ENCODE results near the gene GNPTG.

The GNPTG gene

DNA sequence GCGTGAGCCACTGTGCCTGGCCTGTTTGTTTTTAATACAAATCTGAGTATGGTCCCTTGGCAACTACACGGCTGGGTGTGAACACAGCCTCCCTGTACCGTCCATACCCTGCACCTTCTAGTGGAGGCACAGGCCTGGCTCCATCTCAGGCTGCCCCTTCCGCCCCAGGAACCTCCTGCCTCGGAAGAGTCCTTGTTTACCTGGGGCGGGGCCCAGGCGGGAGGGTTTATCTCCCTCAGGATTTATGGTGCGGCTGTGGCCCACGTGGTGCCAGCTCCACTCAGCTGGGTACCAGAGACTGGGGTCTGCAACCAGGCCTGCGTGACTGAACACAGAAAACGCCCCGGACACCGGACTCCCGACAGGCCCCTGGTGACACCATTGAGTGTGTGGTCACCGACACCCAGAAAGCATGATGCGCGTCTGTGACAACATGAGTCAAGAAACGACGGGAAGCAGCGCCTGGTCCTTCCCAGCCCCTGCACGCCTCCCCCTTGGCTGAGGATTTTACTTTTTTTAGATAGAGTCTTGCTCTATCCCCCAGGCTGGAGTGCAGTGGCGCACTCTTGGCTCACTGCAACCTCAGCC, 43.8 kb downstream of the GNPTG start:
- DNase-seq (ENCODE audit: extremely low read depth, low read depth): no peak
- TF ChIP-seq, protein P1, sequence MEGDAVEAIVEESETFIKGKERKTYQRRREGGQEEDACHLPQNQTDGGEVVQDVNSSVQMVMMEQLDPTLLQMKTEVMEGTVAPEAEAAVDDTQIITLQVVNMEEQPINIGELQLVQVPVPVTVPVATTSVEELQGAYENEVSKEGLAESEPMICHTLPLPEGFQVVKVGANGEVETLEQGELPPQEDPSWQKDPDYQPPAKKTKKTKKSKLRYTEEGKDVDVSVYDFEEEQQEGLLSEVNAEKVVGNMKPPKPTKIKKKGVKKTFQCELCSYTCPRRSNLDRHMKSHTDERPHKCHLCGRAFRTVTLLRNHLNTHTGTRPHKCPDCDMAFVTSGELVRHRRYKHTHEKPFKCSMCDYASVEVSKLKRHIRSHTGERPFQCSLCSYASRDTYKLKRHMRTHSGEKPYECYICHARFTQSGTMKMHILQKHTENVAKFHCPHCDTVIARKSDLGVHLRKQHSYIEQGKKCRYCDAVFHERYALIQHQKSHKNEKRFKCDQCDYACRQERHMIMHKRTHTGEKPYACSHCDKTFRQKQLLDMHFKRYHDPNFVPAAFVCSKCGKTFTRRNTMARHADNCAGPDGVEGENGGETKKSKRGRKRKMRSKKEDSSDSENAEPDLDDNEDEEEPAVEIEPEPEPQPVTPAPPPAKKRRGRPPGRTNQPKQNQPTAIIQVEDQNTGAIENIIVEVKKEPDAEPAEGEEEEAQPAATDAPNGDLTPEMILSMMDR (IDR thresholded peaks at IDR 0.05; ENCODE audit: low read depth, low read length): no peak

DNA sequence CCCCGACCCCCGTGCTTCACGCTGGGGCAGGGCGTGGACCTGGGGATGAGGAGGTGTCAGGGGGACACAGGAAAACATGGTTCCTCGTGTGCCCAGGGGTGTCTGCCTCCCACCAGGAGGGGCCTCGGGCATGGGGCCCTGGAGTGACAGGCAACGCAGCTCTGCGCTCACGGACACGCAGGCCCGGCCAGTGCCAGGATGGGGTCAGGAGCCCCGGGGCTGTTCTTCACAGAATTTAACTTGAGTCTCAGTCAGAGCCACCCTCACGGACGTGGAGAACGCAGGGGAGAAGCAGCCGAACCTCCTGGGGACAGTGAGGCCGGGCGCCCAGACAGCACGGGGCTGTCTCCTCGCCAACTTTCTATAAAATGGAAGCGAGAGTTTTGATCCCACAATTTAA, 46.0 kb downstream of the GNPTG start:
- no peak for DNase-seq (ENCODE audit: extremely low read depth, low read depth)
- TF ChIP-seq, protein P1 (IDR thresholded peaks at IDR 0.05; ENCODE audit: low read depth, low read length): no peak

DNA sequence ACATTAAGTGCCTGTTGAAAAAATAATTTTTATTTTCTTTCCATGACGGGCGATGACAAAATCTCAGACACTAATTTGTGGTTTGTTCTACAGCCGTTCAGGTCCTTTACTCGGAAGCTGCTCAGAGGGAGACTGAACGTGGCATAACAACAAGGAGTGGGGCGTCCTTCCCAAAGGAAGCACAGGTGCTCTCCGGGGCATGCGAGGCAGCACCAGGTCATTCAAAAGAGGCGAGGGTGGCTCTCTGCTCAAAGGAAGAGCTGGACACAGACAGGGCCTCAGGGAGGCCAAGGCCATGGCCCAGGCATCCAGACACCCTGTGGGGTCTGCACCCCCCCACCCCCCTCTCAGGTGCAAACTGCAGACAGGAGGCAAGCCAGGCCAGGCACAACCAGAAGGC, 46.6 kb downstream of the GNPTG start:
- DNase-seq (ENCODE audit: extremely low read depth, low read depth): no peak
- TF ChIP-seq, protein P1 (IDR thresholded peaks at IDR 0.05; ENCODE audit: low read depth, low read length): no peak

DNA sequence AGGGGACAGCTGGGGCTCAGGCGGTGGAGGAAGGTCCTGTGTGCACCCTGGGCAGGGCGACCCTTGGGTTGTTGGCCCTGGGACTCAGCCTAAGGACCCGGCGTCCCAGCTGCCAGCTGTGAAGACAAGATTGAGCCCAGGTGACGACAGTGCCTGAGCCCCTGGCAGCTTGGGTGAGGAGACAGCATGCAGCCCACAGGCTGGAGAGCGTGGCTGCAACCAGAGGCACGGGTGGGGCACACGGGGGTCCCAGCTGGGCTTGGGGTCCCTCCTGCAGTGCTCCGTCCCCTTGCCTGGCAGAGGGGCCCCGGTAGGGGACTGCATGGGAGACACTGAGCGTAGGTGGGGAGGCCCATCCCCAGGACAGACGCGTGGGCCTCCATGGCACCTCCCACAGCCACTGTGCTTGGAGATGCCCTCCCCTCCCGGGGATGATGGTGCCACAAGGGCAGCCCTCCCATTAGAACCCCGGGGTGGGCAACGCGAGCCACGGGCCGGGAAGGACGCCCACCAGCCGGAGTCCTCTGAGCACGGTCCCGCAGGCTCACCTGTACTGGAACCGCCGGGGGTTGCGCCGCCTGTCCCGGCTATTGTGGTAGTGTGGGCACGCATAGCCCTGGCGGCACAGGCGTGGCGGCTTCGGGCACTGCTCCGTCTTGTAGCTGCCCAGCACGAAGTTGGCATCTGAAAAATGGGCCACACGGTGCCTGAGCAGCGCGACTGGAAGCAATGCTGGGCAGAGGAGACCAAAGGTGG, 47.3 kb downstream of the GNPTG start:
- TF ChIP-seq, protein P1 (IDR thresholded peaks at IDR 0.05; ENCODE audit: low read depth, low read length): no peak
- DNase-seq (ENCODE audit: extremely low read depth, low read depth): no peak

DNA sequence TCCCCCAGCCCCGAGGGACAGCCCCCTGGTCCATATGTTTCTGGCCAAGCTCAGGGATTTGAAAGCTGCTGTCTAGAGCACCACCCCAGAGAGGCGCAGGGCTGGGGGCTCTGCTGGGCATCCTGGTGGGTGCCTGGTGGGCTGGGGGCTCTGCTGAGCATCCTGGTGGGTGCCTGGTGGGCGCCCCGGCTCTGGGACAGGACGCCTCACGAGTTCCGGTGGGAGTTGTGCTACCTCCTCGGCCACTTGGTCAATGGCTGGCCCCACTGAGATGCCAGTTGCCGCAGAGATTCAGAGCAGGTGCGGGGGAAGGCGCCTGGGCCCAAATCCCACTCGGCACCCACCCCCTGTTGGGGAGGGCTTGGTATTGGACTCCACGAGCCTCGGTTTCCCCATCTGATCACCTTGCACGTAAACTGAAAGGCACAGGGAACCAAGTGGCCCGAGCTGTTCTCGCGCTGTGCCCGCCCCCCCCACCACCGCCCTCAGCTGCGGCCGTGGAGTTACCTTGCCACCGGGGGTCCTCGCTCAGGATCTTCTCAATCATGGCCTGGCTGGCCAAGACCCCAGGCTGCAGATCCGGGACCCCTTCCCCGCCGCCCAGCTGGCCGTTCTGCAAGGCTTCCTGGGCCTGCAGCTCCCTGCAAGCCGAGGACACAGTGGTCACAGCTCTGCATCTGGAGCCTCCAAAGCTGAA, 49.5 kb downstream of the GNPTG start:
- TF ChIP-seq, protein P1 (IDR thresholded peaks at IDR 0.05; ENCODE audit: low read depth, low read length): no peak
- no peak for DNase-seq (ENCODE audit: extremely low read depth, low read depth)

DNA sequence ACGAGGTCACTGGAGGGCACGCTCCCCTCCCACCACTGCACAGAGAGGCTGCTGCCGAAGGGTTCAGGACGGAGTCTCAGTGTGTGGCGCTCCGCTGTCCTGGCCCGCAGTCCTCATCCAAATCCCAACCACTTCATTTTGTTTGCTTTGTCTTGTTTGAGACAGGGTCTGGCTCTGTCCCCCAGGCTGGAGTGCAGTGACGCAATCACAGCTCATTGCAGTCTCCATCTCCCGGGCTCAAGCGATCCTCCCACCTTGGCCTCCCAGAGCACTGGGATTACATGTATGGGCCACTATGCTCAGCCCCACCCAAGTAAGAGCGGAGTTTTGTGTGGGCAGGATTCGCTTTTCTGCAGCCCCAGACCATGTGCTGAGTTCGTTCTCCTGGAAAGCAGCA, 50.0 kb downstream of the GNPTG start:
- TF ChIP-seq, protein P1 (IDR thresholded peaks at IDR 0.05; ENCODE audit: low read depth, low read length): no peak
- DNase-seq (ENCODE audit: extremely low read depth, low read depth): no peak

DNA sequence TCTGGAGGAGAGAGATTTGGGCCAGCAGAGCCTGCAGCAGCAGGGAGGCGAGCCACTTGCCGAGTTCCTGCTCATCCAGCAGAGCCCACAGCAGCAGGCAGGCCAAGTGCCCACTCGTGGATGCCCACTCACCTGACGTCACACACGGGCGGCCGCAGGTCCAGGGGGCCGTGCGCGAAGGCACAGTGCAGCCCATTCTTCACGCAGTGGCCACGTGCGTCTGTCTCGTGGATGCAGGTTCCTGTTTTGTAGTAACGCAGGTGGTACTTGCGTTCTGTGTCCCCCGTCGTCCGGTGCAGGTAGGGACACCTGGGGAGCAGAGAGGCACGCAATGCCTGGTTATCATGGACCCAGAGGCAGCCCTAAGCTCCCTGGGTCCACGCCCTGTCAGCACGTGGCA, 51.3 kb downstream of the GNPTG start:
- no peak for DNase-seq (ENCODE audit: extremely low read depth, low read depth)
- TF ChIP-seq, protein P1 (IDR thresholded peaks at IDR 0.05; ENCODE audit: low read depth, low read length): no peak

All from AG09319 (cell line).